ENCODE data around the gene TSPAN6.

Gene TSPAN6

DNA sequence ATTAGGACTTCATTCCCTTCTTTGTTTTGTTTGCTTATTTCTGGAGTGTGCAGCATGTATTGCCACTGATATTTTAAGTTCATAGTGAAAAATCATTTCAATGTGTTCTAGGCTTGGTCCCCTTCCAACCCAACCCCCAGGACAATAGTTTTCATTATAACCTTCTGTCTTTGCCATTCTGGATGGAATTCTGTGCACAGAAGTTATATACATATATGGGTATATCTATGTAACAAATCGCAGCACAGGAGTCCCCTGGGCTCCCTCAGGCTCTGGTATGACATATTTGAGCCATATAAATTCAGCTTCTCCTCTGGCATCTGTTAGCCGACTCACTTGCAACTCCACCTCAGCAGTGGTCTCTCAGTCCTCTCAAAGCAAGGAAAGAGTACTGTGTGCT, 52.0 kb downstream of the TSPAN6 start, which contains the start of gene TNMD:
Gene TNMD, plus strand, starts transcription at position 326 of the 400 bp plus-strand sequence. CDS start 83 bp downstream, outside the sequence.
- DNase-seq (ENCODE audit: low spot score) = no peak
